Kidney glomerular epithelial cell (primary cell): ENCODE data around the gene KCNN2.
A peak's percentile ranks its signal among the peaks of the same experiment; 100 is the strongest.

ENCODE experiments used
- DNase-seq: peaks from one replicate; lab custom pipeline; 2025; lab: John Stamatoyannopoulos, UW

KCNN2 gene

DNA sequence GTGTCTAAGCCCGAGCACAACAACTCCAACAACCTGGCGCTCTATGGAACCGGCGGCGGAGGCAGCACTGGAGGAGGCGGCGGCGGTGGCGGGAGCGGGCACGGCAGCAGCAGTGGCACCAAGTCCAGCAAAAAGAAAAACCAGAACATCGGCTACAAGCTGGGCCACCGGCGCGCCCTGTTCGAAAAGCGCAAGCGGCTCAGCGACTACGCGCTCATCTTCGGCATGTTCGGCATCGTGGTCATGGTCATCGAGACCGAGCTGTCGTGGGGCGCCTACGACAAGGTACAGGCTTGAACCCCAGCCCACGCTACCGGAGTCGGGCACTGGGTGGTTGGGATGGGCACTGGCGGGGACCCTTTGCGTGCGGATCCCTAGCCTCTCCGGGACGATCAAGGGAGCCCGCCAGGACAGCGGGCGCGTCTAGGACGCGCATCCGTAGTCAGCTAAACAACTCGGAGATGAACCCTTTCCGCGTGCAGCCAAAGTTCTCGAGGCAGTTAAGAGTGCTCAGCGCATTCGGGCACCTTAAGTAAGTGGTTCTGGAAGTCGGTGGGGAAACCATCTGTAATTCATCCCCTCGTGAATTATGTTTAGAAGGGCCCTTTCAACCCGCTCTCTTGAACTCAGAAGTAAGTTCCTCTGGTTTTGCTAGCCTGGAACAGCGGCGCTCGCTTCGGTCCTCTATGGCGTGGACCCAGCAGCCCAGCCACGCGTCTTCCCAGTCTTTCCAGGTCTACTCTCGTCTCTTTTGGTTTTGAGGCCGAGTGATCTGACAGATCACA lies 1.3 kb downstream of the KCNN2 start:
- no peak for DNase-seq

DNA sequence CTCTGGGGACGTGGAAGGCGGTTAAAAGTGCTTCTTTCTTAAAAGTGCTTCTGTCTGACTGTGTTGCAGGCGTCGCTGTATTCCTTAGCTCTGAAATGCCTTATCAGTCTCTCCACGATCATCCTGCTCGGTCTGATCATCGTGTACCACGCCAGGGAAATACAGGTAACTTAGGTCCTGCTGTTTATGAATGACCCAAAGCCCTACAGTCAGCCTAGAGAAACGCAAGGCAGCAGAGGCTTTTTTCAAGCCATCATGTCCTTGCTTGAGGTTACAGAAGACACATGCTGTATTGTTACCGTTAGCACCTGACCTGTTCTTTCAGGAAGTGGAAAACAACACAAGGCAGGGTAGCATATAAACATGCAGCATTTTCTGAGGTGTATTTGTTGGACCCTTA lies 2.0 kb downstream of the KCNN2 start:
- DNase-seq: no peak

DNA sequence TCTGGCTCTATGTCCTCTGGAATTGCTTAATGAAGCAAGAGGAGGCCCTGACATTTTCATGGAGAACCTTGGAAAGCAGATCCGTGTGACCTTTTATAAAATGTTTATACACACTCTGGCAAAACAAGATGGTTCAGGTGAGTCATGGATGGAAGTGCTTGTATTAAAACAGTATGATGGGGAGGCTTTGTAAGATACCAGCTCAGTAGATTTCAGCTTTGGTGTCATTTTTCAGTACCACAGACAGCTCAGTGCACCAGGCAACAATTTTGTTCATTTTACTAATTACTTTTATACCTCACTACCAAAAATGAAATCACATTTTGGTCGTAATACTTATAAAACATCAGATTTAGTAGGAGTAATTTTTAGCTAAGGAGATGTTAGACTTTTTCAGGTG lies 5.2 kb downstream of the KCNN2 start:
- peak; percentile 1 for DNase-seq

DNA sequence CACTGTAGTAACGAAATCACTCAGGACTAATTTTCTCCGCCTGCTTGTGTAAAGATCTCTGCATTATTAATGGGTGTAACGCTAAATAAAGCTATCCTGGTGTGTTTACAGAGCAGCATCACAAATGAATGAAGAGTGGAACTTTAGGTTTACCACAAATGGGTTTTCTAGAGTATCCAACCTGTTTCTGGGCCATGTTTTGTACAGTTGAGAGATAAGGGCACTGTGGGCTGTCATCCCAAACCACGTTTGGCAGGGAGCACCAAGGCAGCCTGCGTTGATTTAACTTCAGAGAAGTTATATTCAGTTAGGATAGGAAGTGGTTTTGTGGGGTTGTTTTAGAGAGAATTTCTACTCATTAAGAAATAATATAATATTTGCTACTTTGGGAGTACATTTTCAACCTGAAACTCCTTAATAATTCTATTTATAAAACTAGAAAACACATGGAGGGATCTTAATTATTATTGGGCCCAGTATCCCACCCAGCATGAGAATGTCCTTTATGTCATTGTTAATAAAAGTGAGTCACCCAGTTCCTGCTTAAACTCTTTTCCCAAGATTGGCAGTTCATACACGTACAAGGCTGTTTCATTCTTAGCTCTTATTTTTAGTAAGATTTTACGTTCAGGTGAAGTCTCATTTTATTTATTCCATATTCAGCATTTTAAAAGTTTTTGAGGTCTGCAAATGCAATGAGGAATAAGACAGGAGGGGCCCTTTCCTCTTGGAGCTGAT lies 8.0 kb downstream of the KCNN2 start:
- DNase-seq: no peak

DNA sequence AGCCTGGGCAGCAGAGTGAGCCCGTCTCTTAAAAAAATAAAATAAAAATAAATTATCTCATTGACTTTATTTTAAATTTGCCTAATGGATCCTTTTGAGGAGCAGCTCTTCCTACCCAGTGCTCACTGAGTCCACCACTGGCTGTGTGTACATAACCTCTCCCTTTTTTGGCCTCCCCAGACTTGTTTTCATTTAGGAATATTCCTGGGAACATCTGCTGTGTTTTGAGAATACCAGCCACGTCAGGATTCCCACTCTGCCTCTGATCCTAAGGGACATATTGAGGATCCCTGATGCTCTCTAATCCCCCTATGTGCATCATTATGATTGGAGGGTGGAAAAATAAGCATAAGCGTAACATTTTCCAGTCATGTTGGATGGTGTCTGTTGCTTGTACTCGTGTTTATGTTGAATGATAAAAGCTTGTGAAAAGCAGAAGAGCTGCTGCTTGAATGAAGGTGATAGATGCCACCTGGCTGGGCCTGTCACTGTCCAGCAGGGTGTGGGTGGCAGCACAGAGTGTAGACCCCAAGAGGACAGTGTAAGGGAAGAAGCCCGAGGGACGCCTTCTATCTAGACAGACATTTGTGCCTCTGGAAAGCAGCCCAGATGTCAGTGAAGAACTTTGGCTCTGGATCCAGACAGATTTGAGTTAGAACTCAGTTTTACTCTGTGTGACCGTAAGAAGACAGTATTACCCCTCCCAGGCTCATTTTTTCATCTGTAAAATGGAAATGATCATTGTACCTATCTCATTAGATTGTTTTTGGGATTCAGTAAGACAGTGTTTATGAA lies 15.4 kb downstream of the KCNN2 start:
- DNase-seq: no peak

DNA sequence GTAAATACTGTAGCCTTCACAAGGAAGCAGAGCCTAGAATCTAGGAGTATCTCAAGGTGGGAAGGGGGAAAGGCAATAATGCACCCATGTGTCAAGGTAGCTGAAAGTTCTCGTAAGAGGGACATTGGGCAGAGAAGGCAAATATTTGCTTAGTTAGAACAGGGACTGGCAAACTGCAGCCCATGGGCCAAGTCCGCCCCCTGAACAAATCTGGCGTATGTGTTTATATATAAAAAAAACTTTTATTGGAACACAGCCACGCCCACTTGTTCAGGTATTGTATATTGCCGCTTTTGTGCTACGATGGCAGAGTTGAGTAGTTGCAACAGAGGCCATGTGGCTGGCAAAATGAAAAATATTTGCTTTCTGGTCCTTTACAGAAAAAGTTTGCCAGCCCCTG lies 16.1 kb downstream of the KCNN2 start:
- DNase-seq: no peak

DNA sequence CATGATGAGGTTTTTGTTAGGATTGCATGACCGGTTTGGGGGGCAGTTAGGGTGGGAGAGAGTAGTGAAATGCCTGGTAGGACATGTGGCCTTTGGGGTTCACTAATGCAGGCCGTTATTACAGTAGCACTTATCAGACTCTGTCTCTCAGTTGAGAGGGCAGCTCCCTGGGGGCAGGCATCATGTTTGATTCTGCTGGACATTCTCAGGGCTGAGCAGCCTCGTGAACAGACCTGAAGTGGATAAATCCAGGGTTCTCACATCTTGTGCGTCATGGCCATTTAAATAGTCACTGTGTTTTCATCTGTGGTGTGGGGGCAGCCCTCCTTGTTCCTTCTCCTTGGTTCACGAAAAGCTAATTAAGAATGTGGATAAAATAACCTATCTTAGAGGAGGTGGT lies 18.9 kb downstream of the KCNN2 start:
- DNase-seq: no peak

DNA sequence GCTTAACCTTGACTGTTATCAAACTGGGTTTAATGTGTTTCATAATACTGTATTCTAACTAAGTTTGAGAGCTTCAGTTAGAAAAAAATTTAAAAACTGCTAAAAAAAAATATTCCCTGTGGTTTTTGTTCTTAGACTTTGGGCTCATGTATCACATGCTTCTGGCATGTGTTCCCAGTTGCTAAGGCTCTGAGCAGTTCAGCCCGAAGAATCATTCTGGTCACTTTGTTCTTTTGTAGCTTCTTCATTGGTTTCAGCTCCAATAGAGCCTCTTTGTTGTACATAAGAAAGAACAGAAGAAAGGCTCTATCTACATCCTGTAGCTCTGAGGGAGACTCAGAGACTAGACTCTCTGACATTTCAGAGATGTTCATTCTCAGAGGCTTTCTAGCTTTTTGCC lies 25.6 kb downstream of the KCNN2 start:
- DNase-seq: no peak

DNA sequence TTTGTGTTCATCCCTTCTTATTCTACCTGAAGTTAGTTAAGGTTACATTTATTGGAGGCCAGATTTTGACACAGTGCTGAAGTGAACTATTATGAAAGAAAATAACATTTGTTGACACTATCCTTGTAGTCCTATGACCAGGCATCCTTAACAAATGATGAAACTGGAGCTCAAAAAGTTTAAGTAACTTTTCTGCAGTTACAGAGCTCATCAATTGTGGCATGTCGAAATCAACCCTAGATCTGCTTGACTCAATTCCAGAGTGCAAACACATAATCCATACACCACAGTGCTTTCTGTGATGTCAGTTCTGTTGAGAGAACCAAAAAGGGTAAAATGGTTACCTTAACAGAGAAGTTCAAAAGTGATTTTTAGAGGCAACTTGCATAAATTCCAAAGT lies 28.6 kb downstream of the KCNN2 start:
- no peak for DNase-seq

DNA sequence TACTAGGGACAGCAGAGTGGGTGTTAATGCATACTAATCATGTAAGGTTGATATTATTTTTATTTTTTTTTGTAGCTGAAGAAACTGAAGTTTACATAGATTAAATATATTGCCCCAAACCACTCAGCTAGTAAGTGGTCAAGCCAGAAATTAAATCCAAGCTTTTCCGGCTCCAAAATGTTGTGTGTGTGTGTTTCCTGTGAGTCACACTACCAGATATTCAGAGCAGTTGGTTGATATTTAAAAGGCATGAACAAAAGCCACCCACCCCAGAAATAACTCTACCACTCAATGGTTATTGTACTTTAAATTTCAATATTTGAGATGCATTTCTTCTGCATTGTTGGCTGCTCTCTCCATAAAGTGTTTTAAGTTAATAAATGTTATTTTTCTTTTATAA lies 29.5 kb downstream of the KCNN2 start:
- no peak for DNase-seq

DNA sequence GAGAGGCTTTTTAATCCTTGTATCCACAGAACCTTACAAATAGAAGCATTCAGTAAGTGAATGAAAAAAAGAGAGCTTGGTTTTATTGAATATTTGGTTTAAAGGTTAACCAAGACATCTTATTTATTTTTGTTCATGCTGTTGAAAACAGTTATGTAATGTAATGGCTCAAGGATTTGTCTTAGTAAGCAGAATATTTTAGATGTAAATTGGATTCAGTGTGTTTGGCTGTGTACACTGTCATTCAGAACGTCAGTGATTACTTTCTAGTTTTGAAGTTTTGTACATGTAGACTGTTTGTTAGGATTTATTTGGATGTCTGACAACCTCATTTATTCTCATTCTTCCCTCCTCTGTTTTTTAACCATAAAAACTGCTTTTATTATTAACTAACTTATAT lies 31.3 kb downstream of the KCNN2 start:
- DNase-seq: no peak

DNA sequence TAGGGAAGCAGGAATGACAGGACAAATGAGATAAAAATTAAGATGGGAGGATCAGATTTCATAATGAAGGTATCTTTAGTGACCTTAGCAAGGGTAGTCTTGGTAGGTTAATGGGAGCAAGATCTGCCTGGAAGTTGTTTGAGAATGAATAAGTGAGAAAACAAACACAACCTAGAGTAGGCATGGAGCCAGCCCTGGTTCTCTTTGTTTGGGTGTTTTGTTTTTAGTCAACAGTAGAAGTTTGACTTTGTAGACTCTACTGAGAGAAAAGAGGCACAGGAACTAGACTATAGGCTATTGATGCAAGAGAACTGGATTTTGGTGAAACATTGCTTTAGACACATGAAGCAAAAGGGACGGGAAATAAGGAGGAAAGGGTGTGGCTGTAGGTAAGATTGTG lies 40.3 kb downstream of the KCNN2 start:
- no peak for DNase-seq

DNA sequence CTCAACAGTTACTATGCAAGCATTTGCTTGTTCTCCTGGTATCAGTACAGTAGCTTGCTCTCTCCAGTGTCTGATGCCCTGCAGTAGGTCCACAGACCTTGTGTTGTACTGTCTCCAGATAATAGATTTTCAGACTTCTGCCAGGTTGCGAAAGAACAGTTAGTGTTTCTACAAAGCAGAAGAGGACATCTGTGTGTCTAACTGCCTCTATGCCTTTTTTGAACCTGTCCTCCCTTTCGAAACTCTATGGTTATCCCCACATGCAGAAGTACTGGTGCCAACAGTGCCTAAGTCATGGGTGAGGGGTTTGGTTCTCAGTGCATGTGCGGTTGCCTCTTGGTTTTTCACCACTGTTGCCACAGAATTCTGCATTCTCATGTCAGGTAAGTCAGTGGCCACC lies 45.9 kb downstream of the KCNN2 start:
- DNase-seq: no peak

DNA sequence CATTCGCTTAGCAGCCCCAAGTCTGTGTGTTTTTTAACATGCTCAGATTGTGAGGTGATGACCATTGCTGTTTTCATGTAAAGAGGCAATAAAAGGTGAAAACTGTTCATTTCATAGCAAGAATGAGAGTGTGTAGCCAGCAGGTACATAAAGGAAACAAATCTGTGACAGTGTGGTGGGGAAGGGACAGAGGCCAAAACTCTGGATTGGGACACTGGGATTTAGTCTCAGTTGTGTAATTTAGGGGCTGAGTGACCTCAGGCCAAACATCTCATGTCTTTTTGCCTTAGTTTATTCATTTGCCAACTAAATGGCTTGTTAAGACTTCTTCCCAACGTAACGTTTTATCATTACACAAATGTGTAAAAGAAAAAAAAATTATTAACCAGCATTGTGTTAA lies 47.0 kb downstream of the KCNN2 start:
- DNase-seq: no peak

DNA sequence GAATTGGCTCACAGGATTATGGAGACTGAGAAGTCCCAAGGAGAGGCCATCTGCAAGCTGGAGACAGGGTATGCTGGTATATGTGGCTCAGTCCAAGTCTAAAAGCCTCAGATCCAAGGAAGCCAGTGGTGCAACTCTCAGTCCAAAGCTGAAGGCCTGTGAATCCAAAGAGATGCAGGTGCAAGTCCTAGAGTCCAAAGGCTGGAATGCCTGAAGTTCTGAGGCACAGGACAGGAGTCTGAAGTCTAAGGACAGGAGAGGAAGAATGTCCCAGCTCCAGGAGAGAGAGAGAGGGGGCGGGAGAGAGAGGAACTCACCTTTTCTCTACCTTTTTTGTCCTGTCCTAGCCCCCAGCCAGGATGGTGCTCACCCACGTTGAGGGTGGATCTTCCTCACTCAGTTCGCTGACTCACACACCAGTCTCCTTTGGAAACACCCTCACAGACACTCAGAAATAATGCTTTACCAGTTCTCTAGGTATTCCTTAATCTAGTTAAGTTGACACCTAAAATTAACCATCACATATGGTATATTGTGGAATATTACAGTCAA lies 49.6 kb downstream of the KCNN2 start:
- no peak for DNase-seq

DNA sequence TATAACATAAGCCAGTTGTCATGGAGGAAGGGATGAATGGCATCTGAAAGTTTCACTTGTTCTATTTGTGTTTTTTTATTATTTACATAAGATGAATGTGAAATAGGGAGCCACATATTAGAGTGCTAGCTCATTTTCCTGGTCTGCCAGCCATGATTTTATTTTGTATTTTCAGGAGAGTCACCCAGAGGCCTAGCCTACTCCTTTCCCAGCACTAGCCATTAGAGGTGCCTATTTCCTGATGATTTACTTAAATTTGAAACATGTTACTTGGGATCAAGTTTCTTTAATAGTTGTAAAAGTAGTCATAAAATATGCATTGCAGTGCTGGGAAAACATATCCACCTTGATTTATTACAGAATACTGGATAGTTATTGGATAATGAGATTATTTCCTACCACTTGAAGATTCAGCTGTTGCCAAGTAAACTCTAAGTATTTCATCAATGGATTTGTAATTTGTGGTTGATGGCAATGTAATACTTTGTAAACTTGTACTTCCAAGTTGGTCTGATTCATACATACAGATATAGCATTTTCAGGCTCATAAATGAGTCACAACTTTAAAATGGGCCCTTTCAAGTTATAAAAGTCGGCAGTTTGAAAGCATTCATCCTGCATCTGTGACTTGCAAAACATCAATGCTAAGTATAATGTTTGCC lies 50.8 kb downstream of the KCNN2 start:
- no peak for DNase-seq

DNA sequence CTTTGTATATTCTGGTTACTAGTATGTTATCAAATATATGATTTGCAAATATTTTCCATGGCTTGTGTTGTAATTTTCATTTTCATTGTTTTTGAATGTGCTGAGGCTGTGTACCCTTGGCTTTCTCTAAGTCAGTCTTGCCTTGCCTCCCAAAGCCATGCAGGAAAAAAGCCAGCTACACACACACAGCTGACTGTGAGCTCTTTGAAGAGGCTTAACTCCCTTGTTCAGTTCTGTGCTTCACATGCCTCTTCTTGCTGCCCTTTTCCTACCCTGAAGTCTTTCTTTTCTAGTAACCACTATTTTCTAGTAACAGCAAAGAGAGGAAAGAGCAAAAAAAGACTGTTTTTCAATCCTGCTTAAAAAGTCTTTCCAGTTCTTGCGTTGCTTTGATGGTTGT lies 53.9 kb downstream of the KCNN2 start:
- DNase-seq: no peak

DNA sequence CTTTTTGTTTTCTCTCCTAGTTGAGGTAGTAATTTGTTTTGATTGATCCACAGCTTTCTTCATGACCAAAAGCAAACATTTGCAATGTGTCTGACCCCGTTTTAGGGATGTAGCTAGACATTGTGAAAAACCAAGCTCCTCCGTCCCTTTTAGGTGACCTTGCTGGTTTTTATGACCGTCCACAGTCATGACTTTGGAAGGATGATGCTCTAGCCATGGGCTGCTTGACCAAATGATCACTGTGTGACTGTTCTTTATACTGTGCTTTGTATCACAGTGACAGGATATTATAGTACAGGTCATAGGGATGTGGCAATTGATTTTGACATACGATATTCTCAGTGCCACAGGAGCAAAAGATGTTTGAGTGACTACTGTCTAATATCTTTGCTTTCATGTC lies 54.4 kb downstream of the KCNN2 start:
- DNase-seq: no peak

DNA sequence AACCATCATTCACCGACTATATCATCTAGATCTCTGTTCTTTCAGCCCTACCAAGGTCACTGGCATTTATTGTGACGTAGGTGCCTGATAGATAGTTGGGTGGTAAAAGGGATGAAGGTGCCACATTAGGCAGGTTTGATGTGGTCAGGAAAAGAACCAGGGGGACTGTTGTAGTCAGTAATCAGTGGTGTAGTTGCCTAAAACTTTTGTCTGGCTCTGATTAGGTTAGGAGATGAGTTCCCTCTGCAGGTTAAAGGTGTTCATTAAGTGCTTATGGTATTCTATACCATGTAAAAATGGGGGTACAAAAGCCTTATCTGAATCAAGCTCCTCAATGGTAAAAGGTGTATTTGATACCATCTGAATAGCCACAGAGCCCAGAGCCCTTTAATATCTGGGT lies 55.6 kb downstream of the KCNN2 start:
- no peak for DNase-seq

DNA sequence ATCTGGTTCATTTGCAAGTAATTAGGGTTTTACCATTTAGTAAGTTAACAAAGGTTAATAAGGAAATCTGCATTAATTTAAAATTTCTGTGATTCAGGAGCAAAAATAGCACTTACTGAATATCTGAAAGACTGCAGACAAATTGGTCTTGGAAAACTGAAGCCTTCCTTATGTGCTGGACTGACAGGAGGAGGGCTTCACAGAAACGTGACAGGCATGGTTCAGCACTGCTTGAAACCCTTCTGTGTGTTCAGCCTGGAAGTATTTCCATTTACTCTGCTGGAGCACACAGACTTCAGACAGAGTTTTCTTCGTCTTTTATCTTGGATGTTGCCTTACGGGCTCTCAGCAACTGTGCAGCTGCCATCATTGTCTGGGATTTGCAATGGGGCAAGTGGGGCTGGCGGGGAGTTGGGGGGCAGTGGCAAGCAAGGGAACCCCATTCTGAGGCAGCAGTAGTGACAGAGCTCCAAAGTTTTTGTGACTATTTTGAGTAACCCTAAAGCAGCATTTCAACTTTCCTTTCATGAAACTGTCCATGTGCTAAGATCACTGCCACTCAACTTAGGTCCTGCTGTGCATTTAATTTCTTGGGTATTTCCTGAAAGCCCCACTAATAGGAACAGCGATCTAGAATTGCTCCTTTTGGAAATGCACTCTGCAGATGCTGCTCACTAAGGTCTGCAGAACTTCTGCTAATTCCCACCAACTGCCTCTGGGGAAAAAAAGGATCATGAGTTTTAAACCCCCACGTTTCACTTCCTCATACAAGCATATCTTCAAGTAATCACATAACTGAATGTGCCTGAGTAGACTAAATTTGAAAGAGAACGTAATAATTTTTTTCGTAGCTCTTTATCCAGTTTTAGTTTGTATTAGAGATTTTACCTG lies 56.6 kb downstream of the KCNN2 start:
- no peak for DNase-seq

DNA sequence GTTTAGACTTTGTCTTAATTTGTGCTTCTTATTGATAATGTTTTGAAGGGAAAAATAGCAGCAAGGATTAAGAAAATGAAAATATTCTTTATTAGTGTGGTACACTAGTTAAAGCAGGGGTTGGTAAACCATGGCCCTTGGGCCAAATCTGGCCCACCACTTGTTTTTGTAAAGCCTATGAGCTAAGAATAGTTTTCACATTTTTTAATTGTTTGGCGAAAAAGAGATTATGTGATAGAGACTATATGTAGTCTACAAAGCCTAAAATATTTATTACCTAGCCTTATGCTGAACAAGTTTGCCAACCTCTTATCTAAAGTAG lies 57.2 kb downstream of the KCNN2 start:
- DNase-seq: no peak
